HG02852 (cell line): ENCODE results near the gene APOB.

Experiments
- ATAC-seq: cut with Tn5 transposase; IDR thresholded peaks from one replicate; pipeline ENCODE4 v1.9.1; 2021; ENCODE audit warnings: mild to moderate bottlenecking, moderate library complexity; ENCODE audit not compliant: unreplicated experiment

Gene APOB

GRCh38 chr2:21020031-21020667 is 23.7 kb downstream of the APOB start:
- ATAC-seq: no peak

GRCh38 chr2:21019678-21020021 is 24.2 kb downstream of the APOB start:
- ATAC-seq: no peak

- ATAC-seq: no peak
These were observed 24.7 kb downstream of the APOB start for GRCh38 chr2:21019000-21019677.

GRCh38 chr2:21018290-21018689 is 25.6 kb downstream of the APOB start:
- no peak for ATAC-seq

GRCh38 chr2:21017748-21018276 is 26.1 kb downstream of the APOB start:
- no peak for ATAC-seq

GRCh38 chr2:21015281-21015645 is 28.6 kb downstream of the APOB start:
- no peak for ATAC-seq

- no peak for ATAC-seq
These were observed 29.3 kb downstream of the APOB start for GRCh38 chr2:21014364-21015280.

- ATAC-seq: no peak
These were observed 30.6 kb downstream of the APOB start for GRCh38 chr2:21013043-21013816.

GRCh38 chr2:21012557-21012937 is 31.3 kb downstream of the APOB start:
- no peak for ATAC-seq

GRCh38 chr2:21011876-21012556 is 31.9 kb downstream of the APOB start:
- ATAC-seq: no peak

GRCh38 chr2:21011453-21011852 is 32.4 kb downstream of the APOB start:
- no peak for ATAC-seq

GRCh38 chr2:21010813-21011439 is 32.9 kb downstream of the APOB start:
- ATAC-seq: no peak

GRCh38 chr2:21009662-21010225 is 34.1 kb downstream of the APOB start:
- ATAC-seq: no peak

- no peak for ATAC-seq
These were observed 34.8 kb downstream of the APOB start for GRCh38 chr2:21008790-21009661.

- ATAC-seq: no peak
These were observed 35.7 kb downstream of the APOB start for GRCh38 chr2:21008014-21008789.

- ATAC-seq: no peak
These were observed 36.5 kb downstream of the APOB start for GRCh38 chr2:21007129-21008013.
